GM21526 (cell line): Measurements from ENCODE around the gene CTSE.

Source experiments
- ATAC-seq: cut with Tn5 transposase; IDR thresholded peaks from one replicate; pipeline ENCODE4 v1.9.1; 2021; ENCODE audit warnings: moderate library complexity; ENCODE audit not compliant: unreplicated experiment, low FRiP score

The CTSE gene

DNA sequence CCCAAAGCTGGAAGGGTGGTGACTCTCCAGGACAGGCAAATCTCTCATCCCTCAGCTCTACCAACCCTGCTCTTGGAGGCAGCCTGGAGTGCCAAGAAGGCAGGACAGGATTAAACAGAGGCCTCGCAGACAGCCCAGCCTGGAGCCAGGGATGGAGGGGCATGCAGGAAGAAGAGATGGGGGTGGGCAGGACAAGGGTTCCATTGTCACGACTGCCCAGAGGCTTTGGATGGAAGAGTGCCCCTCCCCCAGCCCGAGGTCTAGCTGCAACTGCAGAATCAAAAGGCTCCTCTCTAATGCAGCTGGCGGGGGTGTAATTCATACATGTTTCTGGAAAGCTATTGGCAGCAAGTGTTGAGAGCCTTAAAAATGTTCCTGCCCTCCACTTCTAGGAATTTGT, 29.3 kb downstream of the CTSE start:
- no peak for ATAC-seq

DNA sequence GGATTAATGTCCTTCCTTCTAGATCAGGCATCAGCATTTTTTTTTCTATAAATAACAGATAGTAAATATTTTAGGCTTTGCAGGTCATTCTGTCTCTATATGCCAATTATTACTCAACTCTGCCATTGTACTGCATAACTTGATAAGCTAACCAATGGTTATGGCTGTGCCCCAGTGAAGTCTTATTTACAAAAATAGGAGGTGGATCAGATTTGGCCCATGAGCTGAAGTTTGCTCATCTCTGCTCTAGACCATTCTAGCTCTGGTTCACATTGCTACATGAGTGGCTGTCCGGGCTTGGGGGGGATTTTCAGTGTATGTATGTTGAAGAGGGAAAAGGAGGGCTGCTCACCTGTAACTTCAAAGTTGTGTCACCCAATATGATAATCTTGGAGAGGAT, 30.6 kb downstream of the CTSE start:
- ATAC-seq, result no peak

DNA sequence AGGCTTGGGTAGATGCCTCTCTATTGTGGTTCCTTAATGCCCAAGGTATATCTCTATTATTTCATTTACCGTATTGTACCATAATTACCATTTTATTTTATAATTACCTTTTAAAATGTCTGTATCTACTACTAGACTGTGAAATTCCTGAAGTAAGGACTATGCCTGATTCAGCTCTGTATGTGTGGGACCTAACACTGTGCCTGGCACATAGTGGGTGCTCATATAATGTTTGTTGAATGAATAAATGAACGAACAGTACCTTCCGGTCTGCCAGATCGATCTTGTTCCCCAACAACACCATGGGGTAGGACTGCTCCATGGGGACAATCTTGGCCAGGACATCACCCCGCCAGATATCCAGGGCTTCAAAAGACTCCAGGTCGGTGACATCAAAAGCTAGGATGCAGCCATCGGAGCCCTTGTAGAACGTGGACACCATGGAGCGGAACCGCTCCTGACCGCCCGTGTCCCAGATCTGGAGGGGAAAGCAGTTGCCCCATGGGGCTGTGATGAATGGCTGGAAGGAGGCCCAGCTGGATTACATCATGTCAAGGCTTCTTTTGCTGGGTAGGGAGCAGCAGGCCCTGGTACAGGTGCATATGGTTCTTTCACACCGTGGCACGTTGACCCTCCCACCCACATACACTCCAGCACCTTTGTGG, 31.3 kb downstream of the CTSE start:
- ATAC-seq, result no peak

DNA sequence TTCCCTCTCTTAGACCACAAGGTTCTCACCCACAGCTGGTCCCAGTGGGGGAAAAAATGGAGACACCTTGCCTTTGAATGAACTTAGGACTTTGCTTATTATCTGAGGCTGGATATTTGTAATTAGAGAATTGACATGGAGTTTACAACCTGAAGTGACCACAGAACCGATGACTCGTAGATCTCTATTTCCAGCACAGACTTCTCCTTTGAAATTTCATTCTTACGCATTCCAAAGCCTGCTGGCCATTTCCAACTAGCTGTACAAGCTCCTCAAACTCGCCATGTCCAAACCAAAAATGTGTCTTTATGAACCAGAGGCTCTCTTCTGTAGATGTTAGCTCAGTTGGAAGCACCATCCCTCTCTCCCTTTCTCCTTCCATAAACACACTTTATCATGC, 32.5 kb downstream of the CTSE start:
- no peak for ATAC-seq

DNA sequence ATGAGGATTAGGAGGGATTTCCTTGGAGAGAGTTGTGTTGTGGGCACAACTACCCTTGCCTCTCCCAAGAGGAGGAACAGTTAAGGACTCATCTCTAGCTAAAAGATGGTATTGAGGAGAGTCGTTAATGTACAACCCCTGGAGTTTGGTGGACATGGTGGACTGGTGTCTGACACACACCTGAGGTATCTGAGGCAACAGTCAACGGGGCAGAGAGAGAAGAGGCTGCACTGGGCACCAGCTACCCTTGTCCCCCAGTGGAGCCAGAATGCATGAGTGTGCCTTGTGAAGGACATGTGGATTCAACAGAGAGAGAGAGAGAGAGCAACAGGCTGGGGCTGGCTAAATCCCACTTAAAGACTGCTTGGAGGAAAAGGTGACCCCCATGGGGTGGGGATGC, 33.5 kb downstream of the CTSE start:
- no peak for ATAC-seq

DNA sequence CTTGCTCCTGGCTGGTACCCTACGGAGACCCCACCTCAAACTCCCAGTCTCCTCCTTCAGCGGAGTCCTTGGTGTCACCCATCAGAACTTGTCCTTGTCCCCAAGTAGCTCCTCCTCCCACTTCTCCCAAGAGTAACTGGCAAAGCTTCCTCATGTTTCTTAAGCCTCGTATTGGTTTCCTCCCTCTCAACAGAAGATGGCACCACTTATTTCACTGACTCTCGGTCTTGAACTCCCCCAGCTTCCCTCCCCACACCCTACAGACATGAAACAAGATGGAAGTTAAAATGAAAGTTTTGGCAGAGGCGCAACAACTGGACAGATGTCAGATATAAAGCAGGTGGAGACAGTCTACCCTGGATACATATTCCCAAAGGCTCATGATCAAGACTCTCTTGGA, 33.9 kb downstream of the CTSE start:
- ATAC-seq, result no peak

DNA sequence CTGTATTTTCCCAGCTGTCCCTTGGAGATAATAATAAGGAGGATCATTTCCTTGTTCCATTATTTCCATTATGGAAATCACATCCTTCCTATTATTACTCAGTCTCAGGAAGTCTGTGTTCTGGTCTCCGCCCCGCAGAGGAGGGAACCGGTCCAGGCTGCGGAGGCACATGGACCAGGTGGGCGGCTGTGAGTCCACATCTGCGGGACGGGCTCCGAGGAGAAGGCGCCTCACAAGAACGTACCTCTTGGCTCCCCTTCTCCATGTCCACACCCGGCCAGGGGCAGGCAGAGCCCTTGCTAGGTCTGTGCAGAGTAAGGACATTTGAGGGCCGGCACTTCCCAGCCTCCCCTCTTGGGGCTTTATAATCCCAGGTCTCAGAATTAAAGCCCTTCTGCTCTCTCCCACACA, 35.1 kb downstream of the CTSE start:
- ATAC-seq, result no peak

DNA sequence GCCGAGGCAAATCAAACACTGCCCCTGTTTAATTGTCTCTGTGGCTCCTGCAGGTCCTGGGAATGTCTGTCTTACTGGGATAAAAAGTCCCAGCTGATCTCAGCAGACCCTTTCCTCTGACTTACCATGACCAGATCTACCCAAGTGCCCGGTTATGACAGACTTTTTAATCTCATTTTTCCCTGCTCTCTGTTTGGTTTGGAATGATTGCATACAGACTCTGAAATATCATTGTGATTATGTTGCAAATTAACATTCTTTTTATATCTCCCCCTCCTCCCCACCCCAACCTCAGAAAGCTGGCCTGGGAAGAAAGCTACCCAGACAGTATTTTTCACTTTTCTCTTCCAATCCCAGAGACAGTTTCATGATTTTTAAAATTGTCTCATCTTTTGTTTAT, 36.8 kb downstream of the CTSE start:
- ATAC-seq, result no peak

DNA sequence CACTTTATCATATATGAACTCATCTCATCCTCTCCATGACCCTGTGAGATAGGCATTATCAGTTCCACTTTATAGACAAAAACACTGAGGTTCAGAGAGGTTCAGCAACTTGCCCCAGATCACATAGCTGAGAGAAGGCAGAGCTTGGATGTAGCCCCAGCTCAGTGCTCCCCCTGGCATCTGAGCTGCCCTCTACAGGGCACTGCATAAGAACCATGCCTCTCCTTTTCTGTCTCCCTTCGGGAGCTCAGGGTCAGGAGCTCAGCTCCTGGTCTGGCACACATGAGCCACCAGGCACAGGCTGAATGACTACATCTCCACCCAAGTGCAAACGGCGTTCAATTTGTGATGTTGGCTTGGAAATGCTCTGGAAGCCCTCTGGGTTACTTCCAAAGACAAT, 37.4 kb downstream of the CTSE start:
- no peak for ATAC-seq

DNA sequence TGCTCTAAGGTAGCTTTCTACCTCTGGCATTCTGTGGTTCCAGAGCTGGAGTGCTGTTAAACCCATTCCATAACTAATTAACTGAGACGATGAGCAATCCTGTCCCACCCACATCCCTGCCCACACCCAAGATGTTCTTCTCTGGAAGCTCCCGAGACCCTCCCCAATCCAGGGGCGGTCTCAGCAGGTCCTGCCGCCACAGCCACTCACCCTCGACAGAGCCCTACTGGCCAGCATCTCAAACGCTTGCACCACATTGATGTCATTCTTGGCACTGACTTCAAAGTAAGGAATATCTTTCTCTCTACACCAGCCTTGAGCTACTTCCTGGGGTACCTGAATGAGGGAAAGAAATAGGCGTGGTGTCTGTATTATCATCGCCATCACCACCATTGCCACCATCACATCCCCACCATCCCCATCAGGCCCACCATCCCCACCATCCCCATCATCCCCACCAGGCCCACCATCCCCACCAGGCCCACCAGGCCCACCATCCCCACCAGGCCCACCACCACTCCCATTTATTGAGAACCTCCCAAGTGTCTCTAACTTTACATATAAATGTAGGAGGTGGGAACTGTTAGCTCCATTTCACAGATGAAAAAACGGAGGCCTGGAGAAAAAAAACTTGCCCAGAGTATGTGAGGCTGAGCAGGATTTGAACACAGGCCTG, 38.2 kb downstream of the CTSE start:
- no peak for ATAC-seq

DNA sequence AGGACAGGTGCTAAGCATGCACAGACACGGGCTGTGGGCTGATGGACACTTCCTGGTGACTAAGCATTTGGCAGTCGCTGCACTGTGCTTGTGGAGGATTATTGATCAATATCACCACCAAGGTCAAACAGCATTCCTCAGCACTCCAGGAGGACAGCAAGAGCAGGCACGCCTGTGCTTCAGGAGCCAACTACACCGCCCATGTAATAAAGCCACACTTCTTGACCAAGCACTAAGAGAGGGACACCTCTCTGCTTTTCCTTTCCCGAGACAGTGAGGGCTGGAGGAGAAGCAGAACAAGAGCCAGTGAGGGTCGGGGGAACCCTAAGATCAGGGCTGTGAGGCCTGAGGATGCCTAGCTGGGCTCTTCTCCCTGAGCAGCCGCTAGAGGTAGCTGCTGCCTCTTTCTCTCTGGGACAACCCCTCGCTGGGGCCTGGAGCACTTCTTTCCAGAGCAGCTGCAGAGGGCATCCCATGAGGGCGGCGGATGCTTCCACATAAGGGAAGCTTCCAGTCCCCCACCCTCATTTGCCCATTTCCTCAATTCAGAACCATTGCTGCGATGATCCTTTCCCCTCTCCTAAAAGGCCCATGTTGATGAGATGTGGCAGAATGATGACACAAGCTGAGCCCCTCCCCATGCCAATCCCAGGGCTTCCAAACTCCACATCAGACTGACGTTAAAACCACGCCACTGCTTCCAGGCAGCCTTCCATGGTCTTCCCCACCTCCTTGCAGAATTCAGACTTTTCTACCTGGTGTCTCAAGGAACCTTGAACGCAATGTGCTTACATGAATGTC, 39.6 kb downstream of the CTSE start:
- no peak for ATAC-seq

DNA sequence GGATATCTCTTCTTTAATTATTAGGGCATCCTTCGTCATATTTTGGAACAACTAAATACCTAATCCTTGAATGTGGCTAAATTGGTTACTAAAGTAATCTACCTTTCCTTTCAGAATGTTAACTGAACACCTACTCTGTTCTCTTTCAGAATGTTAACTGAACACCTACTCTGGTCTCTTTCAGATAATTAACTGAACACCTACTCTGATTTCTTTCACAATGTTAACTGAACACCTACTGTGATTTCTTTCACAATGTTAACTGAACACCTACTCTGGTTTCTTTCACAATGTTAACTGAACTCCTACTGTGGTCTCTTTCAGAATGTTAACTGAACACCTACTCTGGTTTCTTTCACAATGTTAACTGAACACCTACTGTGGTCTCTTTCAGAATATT, 42.4 kb downstream of the CTSE start:
- no peak for ATAC-seq

DNA sequence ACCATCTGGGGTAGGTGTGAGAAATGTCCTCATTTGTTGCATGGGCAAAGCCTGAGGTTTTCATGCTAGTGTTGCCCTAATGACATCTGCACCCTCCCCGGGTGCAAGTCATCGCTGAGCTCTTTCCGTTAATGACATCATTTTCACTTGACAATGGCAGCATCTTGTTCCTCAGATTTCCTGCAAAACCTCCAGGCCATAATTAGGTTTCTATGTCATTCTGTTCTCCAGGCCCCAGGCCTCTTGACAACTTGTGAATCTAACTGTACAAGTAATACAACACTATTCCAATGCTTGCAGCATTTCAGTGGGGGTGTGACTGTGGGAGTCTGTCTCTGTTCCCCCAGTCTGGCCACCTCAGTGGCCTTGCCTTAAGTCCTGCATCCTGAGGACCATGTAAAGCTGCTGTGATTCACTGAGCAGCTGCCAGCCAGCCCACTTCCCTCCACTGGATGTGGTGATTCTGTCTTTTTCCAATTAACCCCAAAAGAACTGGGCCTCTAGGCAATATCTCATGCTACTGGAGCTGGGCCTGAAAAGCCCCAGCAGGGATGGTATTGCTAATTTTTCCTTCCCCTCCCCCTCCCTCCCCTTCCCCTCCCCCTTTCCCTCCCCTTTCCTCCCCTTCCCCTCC, 43.3 kb downstream of the CTSE start:
- no peak for ATAC-seq

DNA sequence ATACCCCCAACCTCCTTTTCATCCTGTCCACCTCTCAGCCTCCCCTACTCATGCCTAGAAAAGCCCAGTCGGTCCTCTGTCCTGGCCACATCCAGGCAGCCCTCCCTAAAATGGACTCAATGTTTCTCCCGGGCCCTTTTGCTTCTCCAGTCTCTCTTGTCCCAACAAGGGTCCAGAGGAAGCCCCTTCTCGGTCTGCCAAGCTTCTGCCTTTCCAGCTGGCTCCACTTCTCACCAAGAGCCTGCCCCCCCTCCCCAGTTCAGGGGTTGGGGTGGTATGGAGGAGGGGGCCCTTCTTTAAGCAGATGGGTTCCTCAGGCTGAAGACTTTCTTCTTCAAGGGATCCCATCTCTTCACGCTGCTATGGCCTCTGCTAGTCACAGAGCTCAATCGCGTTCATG, 44.4 kb downstream of the CTSE start:
- ATAC-seq, result no peak

DNA sequence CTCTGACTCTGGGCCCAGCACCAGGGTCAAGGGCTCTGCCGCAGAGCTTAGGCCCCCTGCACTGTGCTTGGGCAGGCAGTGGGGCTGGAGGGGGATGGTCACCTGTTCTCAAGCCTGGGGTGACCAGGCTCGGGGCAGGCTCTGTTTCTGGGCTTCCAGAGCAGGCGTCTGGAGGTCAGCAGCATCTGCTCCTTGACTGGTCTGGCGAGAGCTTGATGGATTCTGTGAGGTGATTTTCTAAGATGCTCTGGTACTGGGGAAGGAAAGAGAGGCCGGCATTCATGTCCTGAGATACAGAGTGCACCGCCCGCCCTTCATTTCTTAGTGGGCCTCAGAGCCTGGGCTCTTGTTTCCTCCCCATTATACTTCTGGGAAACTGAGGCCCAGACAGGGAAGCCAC, 45.0 kb downstream of the CTSE start:
- no peak for ATAC-seq

DNA sequence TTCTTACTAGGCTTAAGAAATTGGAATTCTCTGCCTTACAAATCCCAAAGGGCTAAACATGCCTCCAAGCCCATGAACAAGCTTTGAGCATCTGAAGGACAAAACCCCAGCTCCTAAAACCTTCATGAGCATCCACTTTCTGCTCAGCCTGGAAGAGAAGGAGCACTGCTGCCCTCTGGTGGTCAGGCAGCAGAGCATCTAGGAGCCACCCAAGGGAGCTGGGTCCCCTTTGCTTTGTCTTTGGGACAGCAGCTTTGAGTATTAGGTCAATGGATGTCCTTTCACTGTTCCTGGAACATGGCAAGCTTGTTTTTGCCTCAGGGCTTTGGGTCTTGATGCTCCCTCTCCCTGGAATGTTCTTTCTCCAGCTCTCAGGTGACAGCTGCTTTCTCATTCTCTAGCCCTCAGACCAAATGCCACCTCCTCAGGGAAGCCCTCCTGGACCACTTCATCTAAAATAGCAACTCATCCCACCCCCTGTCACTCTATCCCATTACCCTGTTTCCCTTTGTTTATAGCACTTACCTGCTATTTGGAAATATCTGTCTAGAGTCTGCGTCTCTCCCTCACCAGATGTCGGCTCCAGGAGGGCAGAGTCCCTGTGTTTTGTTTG, 46.2 kb downstream of the CTSE start:
- ATAC-seq, result no peak

DNA sequence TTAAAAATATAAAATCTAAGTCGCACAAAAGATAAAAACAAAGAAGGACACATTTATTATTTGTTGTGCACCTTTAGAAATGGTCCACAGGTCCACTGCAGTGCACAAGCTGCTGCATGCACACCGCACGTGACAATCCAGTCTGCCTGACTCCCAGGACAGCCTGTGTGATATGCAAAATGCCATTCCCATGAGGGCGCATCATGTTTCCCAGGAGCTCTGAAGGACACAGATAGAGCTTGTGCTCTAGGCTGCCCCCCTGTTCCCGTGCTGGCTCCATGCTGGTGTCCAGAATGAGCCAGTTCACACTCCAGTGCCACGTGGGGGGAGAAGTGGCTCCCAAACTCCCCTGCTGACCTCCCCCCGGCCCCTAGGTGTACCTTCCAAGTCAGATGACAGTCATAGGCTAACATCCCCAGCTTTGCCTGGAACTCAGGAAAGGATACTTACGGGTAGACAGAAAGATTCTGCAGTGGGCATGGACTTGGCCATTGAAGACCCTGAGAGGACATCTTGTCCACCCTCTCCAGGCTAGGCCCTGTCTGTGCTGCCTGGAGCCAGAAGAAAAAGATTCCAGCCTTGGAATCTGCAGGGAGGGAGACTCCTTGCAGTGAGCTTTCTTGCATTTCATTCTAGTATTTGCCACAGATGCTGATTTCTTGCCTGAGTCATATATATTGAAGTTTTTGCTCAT, 46.8 kb downstream of the CTSE start:
- no peak for ATAC-seq

DNA sequence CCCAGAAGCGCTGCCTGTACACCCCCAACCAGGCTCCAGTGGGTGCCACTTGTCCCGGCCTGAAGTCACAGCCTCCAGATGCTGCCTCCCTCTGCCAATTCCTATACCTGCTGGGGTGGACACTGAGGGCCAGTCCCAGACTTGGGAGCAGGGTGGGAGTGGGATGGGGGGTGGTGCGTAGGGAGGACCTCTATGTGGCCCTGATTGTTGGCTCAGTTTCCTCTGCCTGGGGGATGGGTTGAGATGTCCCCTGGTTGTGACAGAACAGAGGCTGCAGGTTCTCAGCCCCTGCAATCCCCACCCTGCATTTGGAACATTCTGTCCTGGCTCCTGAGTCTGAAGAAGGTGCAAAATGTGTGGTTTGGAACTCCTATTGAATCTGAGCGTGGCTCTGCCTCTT, 47.7 kb downstream of the CTSE start:
- ATAC-seq, result no peak

DNA sequence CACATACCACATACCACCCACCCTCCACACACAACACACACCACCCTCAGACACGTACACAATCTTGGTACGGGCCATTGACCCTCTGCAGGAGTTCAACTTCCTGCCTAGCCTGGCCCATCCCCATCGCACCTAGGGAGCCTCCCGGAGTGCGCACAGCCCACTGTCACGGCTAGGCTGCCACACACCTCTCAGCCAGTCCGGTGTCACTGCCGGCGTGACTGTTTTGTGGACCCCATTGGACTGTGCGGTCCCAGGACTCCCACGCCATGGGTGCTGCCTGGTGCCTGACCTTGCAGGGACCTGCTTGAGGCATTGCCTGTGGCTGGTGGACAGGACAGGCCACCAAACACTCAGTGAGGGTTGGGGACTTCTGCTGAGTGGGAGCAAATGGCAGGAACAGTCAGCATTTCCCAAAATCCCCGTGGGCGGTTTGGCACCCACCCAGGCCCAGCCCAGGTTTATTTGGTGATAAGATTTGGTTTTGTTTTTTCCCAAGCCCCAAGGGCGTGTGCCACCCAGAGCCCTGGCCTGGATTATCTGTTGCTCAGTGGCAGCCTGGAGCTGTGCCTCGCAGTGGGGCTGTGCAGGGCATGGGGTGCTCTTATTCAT, 48.2 kb downstream of the CTSE start:
- no peak for ATAC-seq

DNA sequence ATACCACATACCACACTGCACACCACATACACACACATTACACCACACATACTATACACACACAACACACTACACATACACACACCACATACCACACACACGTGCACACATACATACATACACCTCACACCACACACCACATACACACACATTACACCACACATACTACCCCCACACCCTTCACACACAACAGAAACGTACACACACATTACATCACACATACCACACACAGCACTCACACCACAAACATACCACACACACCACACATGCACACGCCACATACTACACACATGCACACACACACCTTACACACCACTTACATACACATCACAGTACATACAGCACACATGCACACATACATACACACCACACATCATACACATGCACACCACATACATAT, 49.0 kb downstream of the CTSE start:
- ATAC-seq, result no peak
